Smooth muscle cell (in vitro differentiated cells): ENCODE results near the gene RBFOX1. TPM values are rescaled to one million over a fixed set of nuclear protein-coding genes. Genes with fewer than 3 reads are reported as not detected.

Source experiments
- DNase-seq: peaks from one replicate; lab custom pipeline; 2025; ENCODE audit not compliant: unreplicated experiment; lab: John Stamatoyannopoulos, UW
- H2AFZ ChIP-seq: fragments of 200-600 bp; sonication (generic); 2 replicates; pipeline ENCODE4 v1.6.0; 2016; ENCODE audit warnings: antibody characterized with exemption, low read depth, mild to moderate bottlenecking
- H3F3A ChIP-seq: fragments of 200-600 bp; sonication (generic); 2 replicates; pipeline ENCODE4 v1.6.0; 2017; ENCODE audit warnings: antibody characterized with exemption, low read depth
- H3K27ac ChIP-seq: fragments of 200-600 bp; sonication (generic); 2 replicates; pipeline ENCODE4 v1.5.1; 2016; ENCODE audit warnings: low read depth, mild to moderate bottlenecking
- H3K27me3 ChIP-seq: fragments of 200-600 bp; sonication (generic); 2 replicates; pipeline ENCODE4 v1.6.1; 2016; ENCODE audit warnings: low read depth, mild to moderate bottlenecking
- H3K36me3 ChIP-seq: fragments of 200-600 bp; sonication (generic); 2 replicates; pipeline ENCODE4 v1.5.1; 2016; ENCODE audit warnings: low read depth
- H3K4me1 ChIP-seq: fragments of 200-600 bp; sonication (generic); 2 replicates; pipeline ENCODE4 v1.5.1; 2016; ENCODE audit warnings: low read depth
- H3K4me2 ChIP-seq: fragments of 200-600 bp; sonication (generic); 2 replicates; pipeline ENCODE4 v1.6.0; 2016; ENCODE audit warnings: mild to moderate bottlenecking
- H3K4me3 ChIP-seq: fragments of 200-600 bp; sonication (generic); 2 replicates; pipeline ENCODE4 v1.5.1; 2016; ENCODE audit warnings: mild to moderate bottlenecking
- H3K79me2 ChIP-seq: fragments of 200-600 bp; sonication (generic); 2 replicates; pipeline ENCODE4 v1.6.0; 2016; ENCODE audit warnings: low read depth, mild to moderate bottlenecking
- H3K9ac ChIP-seq: fragments of 200-600 bp; sonication (generic); 2 replicates; pipeline ENCODE4 v1.6.0; 2016; ENCODE audit warnings: low read depth
- H3K9me3 ChIP-seq: fragments of 200-600 bp; sonication (generic); replicated peaks from 2 replicates; pipeline ENCODE4 v1.5.1; 2016; ENCODE audit warnings: low read depth
- H4K20me1 ChIP-seq: fragments of 200-600 bp; sonication (generic); 2 replicates; pipeline ENCODE4 v1.6.0; 2016; ENCODE audit warnings: low read depth
- WGBS: methylation state at CpG from one replicate; pipeline ENCODE4 v1.1.7; 2016; ENCODE audit warnings: low lambda C conversion rate; 5-methylcytosine and 5-hydroxymethylcytosine counted together
- polyA plus RNA-seq: library from polyadenylated mRNA; unstranded; fragments of >200 nt; fragmentation: Nextera tagmentation; extraction: Ambion mirVana; gene quantifications from 2 replicates; pipeline ENCODE4 v1.2.1, GENCODE V29; 2016
- total RNA-seq: library from RNA; depleted of rRNA; stranded (reverse); fragments of >200 nt; gene quantifications from 2 replicates; pipeline ENCODE4 v1.2.3, GENCODE V29; 2014
- TF ChIP-seq, protein P1 (sequence below): fragments of 200-600 bp; sonication (generic); IDR thresholded peaks from 2 replicates; pipeline ENCODE4 v1.5.1; 2017; ENCODE audit warnings: borderline replicate concordance, mild to moderate bottlenecking, antibody characterized with exemption; ENCODE audit not compliant: insufficient read depth, poor library complexity, severe bottlenecking

The RBFOX1 gene
- total RNA-seq (not detected in 2 replicates), polyA plus RNA-seq (not detected in 2 replicates)

GRCh38 chr16:7332611-7333010, at the start of gene RBFOX1:
RBFOX1 (plus strand) TSS chr16:7332845.
- TF ChIP-seq, protein P1, sequence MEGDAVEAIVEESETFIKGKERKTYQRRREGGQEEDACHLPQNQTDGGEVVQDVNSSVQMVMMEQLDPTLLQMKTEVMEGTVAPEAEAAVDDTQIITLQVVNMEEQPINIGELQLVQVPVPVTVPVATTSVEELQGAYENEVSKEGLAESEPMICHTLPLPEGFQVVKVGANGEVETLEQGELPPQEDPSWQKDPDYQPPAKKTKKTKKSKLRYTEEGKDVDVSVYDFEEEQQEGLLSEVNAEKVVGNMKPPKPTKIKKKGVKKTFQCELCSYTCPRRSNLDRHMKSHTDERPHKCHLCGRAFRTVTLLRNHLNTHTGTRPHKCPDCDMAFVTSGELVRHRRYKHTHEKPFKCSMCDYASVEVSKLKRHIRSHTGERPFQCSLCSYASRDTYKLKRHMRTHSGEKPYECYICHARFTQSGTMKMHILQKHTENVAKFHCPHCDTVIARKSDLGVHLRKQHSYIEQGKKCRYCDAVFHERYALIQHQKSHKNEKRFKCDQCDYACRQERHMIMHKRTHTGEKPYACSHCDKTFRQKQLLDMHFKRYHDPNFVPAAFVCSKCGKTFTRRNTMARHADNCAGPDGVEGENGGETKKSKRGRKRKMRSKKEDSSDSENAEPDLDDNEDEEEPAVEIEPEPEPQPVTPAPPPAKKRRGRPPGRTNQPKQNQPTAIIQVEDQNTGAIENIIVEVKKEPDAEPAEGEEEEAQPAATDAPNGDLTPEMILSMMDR, result no peak
- 85% methylated on average over 8 of the region's 8 CpGs for WGBS

DNA sequence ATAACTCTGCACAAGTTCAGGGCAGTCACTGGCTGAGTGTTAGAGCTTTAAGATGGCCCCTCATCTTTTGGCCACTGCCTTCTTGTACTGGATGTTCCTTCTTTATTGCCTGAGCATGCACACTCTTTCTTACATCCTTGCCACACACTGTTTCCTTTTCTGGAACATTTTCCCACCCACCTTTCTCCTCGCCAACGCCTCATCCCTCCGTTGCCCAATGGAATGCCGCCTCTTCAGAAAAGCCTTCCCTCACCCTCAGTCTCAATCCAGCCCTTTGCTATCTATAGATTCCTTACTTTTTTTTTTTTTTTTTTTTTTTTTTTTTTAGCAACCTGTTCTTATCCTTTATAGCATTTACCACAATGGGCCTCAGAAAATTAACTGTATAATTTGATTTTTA, 47.9 kb upstream of the RBFOX1 start:
- H2AFZ ChIP-seq, result no peak overlapping the region
- WGBS, result 88% methylated on average over 4 of the region's 4 CpGs
- H3K4me3 ChIP-seq, result no peak overlapping the region
- H3K4me2 ChIP-seq, result no peak overlapping the region
- no peaks in the 10 kb centered on the region for H3K27me3 ChIP-seq
- TF ChIP-seq, protein P1, result no peak
- H4K20me1 ChIP-seq, result no peaks in the 10 kb centered on the region
- no peaks in the 10 kb centered on the region for H3F3A ChIP-seq
- no peaks in the 10 kb centered on the region for H3K9me3 ChIP-seq
- DNase-seq, result no peak
- H3K9ac ChIP-seq, result no peak overlapping the region
- no peaks in the 10 kb centered on the region for H3K36me3 ChIP-seq
- no peaks in the 10 kb centered on the region for H3K4me1 ChIP-seq
- H3K27ac ChIP-seq, result no peak overlapping the region
- no peaks in the 10 kb centered on the region for H3K79me2 ChIP-seq

More at GRCh38 chr16:7332611-7333010, at the start of gene RBFOX1:
- Histone ChIP-seq H3K9me3 (no peaks in the 10 kb centered on the region), H2AFZ (no peak within 1 kb of the TSS), H3K4me3 (no peak within 1 kb of the TSS), H3F3A (no peaks in the 10 kb centered on the region), H4K20me1 (no peaks in the 10 kb centered on the region), H3K4me1 (peaks cover 5% of the 10 kb centered on the region), H3K4me2 (no peak within 1 kb of the TSS), H3K9ac (no peak within 1 kb of the TSS), H3K27me3 (no peaks in the 10 kb centered on the region), H3K27ac (no peak within 1 kb of the TSS), H3K79me2 (no peaks in the 10 kb centered on the region), H3K36me3 (no peaks in the 10 kb centered on the region)
- no peak for DNase-seq

- TF ChIP-seq, protein P1, result no peak
- H3K27ac ChIP-seq, result no peak overlapping the region
- no peaks in the 10 kb centered on the region for H3F3A ChIP-seq
- H3K4me1 ChIP-seq, result no peaks in the 10 kb centered on the region
- no peak overlapping the region for H3K4me2 ChIP-seq
- H3K9ac ChIP-seq, result no peak overlapping the region
- no peak overlapping the region for H3K4me3 ChIP-seq
- H3K9me3 ChIP-seq, result no peaks in the 10 kb centered on the region
- no peak for DNase-seq
- 82% methylated on average over 2 of the region's 2 CpGs for WGBS
- no peaks in the 10 kb centered on the region for H3K27me3 ChIP-seq
- H3K79me2 ChIP-seq, result no peaks in the 10 kb centered on the region
- no peaks in the 10 kb centered on the region for H4K20me1 ChIP-seq
- no peaks in the 10 kb centered on the region for H3K36me3 ChIP-seq
- H2AFZ ChIP-seq, result no peak overlapping the region
Measured at GRCh38 chr16:7285520-7285919, 47.1 kb upstream of the RBFOX1 start.

DNA sequence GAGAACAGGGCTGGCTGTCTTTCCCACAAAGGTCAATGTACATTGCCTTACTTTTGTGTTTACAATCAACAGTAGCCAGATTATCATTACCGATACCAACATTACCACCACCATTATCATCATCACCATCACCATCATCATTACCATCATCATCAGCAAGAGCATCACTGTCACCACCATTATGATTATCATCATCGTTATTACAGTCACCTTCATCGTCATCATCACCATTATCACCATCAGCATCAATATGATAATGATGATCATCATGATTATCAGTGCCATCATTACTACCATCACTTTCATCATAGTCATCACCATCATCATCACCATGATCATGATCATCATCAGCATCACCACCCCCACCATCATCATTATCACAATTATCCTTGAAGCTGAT, 43.3 kb upstream of the RBFOX1 start:
- no peaks in the 10 kb centered on the region for H4K20me1 ChIP-seq
- 96% methylated on average over 3 of the region's 3 CpGs for WGBS
- no peaks in the 10 kb centered on the region for H3K9me3 ChIP-seq
- no peak overlapping the region for H3K4me3 ChIP-seq
- TF ChIP-seq, protein P1, result no peak
- H3K9ac ChIP-seq, result no peak overlapping the region
- no peak overlapping the region for H2AFZ ChIP-seq
- H3K79me2 ChIP-seq, result no peaks in the 10 kb centered on the region
- no peaks in the 10 kb centered on the region for H3K36me3 ChIP-seq
- peaks cover 10% of the 10 kb centered on the region for H3K27me3 ChIP-seq
- H3K4me2 ChIP-seq, result no peak overlapping the region
- no peaks in the 10 kb centered on the region for H3K4me1 ChIP-seq
- H3F3A ChIP-seq, result no peaks in the 10 kb centered on the region
- no peak for DNase-seq
- no peak overlapping the region for H3K27ac ChIP-seq
